ENCODE measurements around the gene PLBD1.

The PLBD1 gene

GRCh38 chr12:14564336-14564959, 3.2 kb downstream of the PLBD1 start:
- DNase-seq, result no peak

DNA sequence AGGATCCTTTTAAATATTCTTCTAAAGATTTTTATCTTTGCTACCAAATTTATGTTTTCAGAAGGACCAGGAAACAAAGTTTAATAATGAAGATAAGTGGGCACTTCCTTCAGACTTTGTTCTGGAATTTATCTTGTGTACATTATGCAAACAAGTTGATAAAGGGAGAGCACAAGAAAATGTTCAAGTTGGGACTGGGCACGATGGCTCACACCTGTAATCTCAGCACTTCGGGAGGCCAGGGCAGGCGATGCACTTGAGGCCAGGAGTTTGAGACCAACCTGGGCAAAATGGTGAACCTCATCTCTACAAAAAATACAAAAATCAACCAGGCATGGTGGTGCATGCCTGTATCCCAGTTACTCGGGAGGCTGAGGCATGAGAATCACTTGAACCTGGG, 4.6 kb downstream of the PLBD1 start:
- no peak for DNase-seq

DNA sequence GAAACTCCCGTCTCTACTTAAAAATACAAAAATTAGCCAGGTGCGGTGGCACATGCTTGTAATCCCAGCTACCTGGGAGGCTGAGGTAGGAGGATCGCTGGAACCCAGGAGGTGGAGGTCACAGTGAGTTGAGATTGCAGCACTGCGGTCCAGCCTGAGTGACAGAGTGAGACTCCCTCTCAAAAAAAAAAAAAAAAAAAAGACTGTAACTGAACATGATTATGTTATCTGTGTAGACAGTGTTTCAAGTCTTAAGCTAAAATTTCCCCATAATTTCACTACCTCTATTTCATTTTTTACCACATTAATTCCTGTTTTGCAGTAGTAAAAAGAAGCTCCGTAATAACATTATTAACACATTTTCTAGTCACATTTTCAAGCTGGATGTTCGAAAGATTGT, 5.4 kb downstream of the PLBD1 start:
- DNase-seq, result peak; percentile 58

DNA sequence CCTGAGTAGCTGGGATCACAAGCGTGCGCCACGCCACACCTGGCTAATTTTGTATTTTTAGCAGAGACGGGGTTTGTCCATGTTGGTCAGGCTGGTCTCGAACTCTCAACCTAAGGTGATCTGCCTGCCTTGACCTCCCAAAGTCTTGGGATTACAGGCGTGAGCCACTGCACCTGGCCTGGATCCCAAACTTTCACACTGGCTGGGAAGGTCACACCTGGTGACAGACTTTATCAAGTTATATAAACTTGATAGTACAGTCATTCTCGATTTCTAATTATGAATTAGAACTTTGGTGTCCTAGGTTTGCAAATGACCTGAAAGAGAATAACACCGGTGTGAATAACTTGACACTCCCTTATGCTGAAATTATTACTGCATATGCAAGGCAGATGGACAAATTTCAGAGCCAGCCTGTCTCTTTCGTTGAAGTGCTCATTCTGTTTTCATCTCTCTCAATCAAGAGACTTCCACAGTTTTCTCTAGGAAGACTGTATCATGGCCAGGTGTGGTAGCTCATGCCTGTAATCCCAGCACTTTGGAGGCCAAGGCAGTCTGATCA, 5.9 kb downstream of the PLBD1 start:
- DNase-seq, result no peak

GRCh38 chr12:14560904-14561574, 6.6 kb downstream of the PLBD1 start:
- no peak for DNase-seq

DNA sequence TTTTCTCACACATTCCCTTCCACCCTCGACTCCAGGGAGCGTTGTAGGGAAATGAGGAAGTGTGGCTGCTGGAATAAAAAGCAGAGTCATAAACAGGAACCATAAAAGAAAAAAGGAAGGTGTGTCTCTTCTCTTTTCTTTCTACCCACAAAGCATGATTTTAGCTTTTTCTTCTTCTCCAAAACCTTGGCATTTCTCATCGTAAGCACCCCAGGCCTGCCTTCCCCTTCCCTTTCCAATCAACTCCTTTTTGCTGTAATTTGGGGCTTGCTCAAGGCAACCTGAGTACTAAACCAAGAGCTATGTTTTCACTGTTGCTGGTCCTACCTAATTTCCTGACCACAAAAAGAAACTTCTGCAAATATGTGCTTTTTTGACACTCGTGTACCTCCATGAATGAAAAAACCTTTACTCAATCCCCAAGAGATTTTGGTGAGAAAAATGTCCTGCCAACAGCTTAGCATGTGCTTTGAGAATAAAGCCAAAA, 9.2 kb downstream of the PLBD1 start:
- peak; percentile 52 for DNase-seq

- no peak for DNase-seq
These were observed 9.7 kb downstream of the PLBD1 start for GRCh38 chr12:14557966-14558365.

DNA sequence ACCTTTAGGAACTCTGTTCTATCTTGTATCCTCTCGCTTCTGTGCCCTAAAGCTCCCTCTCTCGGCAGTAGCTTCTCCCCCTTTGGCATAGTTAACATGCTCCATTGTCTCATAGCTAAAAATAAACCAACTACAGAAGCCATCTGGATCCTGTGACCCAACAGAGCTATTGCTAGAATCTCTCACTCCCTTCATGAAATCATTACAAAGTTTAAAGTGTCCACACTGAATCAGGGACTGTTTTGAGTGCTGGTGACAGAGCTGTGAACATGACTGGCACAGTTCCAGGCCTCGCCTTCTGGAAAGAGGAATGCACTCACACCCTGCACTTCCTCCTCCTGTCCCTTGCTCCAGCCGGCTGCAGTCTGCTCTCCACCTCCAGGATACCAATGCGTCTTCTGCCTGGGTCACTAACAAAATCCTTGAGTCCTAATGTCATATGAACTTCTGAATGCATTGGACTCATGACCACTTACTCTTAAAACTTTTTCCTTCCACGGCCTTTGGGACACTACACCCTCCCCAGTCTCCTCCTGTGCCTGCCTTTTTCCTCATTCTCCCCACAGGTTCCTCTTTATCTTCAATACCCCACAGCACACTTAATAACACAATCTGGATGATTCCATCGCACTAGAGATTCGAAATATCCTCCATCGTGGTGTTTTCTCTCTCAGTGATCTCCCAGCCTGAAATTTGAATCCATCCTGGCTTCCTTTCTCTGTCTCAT, 13.2 kb downstream of the PLBD1 start:
- DNase-seq, result peak; percentile 95

DNA sequence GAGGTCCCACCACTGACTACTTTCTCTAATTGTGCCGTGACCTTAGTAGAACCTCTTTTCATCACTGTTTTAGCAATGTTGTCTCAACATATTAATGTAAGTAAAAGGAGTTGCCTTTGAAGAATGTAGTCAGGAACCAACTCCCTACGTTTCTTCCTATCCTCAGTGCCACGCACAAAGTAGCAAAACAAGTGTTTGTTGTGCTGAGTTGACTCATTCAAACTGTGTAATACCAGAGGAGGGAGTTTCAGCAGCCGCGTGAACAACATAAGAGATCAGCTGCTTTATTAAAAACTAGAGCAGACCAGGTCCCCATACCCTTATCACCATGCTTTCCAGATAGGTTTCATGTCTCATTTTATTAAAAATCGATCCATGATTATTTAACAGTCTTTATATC, 19.1 kb downstream of the PLBD1 start:
- DNase-seq, result no peak

- no peak for DNase-seq
These were observed 20.1 kb downstream of the PLBD1 start for GRCh38 chr12:14547571-14547970.

DNA sequence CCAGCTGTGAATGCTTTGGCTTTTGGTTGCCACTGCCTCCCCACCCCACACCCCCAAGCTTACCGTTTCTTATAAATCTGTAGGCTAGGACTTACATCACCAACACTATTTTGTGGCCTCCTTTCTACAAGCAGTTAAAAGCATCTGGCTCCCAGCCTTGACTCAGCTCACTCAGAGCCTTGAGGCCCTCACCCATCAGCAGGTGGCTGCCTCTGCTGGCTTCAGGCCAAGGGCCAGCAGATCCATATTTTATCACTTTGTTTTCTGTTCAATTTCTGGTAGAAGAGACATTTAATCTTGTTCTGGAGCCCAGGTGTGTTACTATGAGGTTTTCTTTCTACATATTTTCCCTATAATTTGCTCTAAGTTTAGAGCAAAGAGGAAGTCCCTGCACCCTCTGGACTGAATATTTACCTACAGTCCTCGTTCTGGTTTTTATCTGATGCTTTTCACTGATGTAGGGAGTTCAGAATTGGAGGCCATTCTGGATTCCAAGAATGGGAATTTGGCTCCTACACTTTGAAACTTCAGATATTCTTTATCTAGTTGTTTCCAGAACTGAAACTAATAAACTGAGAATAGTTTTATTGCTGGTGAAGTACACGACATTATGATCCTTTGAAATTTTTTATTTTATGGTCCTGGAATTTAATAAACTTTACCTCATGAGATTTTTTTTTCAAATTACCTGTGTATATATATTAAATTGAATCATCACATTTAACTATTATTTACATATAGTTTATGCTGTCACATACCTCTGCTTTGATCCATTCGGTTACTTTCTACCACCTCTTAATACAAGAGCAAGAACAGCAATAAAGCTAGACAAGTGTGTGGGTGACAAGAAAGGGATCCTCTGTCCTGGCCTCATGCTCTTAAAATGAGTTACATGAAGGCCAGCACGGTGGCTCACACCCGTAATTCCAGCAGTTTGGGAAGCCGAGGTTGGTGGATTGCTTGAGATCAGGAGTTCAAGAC, 22.2 kb downstream of the PLBD1 start:
- no peak for DNase-seq

DNA sequence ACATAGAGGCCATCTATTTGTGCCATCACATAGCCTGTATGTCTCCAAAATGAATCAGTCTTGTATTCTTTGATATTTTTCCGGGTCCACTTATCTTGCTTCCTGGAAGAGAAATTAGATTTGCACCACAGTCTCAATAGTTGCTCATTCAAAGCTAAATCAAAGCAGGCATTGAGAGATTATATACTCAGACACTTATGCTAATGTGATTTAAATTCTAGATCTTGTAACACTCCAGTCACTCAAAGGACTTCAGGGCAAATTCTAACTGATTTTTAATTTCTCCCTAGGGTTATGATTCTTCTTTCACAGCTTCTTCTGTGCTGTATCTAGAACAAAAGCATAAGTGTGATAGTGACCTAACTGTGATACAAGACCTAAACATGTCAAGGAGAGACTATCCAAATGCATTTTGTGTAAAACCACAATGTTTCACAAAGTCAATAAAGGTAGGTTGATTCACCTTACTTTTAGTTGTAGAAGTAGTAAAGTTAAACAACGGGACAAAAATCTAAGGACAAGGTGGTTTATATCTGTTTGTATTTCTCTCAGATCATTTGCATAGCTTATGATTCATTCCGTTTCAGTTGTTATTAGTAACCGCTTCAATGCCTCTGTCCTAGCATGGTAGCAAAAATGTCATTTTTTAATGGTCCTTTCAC, 26.8 kb downstream of the PLBD1 start:
- no peak for DNase-seq

DNA sequence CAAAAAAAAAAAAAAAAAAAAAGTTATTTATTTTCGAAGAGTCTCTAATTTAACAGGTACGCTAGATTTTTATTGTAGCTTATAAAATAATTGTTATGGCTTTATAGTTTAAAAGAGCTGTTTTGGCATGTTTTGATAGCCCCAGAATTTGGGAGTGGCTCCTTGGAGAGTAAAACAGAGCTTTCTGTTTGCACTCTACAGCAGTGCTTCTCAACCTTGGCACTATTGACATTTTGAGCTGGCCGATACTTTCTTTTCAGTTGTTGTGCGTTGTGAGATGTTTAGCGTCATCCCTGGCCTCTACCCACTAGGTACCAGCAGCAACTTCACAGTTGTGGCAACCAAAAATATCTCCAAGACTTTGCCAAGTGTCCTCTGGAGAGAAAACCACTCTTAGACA, 30.6 kb downstream of the PLBD1 start:
- no peak for DNase-seq

GRCh38 chr12:14532152-14532551, 35.5 kb downstream of the PLBD1 start:
- DNase-seq, result no peak

- DNase-seq, result no peak
These were observed 41.7 kb downstream of the PLBD1 start for GRCh38 chr12:14525964-14526363.

- no peak for DNase-seq
These were observed 45.9 kb downstream of the PLBD1 start for GRCh38 chr12:14521822-14522221.

DNA sequence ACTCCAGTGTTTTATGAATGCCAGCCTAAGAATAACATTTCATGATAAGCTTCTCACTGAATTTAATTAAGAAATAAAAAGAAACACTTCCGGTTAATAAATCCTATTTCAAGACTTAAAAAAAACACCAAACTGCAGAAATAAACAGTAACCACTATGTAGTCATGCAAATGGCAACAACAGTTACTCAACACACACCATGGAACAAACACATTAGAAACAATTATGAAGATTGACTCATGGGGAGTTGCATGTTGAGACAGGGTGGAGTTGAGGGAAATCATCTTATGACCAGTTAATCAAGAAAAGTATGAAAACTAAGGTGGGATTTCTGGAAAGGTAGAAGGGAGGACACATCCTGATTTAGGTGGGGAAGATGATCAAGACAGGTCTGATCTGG, 52.7 kb downstream of the PLBD1 start:
- peak; percentile 9 for DNase-seq

DNA sequence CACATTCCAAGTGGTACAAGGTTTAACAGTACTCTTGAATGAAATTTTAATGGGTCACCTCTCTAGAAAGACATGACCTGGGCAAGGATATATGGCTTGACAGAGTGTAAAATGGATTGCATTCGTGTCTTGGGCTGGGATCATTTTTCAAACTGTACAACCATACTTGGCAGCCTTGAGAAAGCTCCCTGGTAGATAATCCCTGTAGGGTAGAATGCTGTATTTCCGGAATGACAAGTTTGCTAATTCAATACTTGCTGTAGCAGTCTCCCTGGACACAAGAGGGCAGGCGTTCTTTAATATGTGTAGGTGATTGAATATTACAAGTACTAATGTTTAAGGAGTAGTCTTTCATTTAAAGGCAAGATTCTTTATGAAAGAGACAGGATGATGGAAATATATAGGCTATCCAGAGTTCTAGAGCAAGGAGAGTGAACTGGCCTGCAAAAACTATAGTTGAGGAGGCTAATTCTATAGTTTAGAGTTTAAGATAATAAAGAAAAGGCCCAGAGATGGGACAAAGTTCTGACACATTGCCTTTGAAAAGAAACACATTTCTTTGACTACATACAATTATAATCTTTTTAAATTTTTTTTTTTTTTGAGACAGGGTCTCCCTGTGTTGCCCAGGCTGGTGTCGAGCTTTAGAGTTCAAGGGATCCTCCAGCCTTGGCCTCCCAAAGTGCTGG, 53.4 kb downstream of the PLBD1 start:
- DNase-seq, result peak; percentile 31

DNA sequence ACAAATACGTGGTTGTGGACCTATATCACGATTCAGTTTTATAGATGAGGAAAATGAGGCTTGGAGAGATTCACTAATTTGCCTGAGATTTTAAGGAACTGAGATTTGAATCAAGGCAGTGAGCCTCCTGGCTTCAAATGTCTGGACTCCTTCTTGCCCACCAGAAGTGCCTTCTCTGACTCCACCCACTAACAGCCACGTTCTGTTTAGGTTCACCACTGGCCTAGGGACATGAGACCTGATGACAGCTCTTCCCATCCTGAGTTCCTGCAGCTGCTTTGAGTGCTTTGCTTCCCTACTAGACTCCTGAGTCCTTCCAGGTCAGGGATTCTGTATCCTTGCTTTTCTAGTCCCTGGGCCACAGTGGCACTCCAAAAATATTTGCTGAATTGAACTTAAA, 57.1 kb downstream of the PLBD1 start:
- no peak for DNase-seq

- DNase-seq, result no peak
These were observed 61.8 kb downstream of the PLBD1 start for GRCh38 chr12:14505626-14506596.
